ENCODE measurements around the gene SHISAL2A. TPM values are rescaled to one million over a fixed set of nuclear protein-coding genes. Genes with fewer than 3 reads are reported as not detected.

SHISAL2A gene
- total and polyA plus RNA-seq, 2 donors from 2014 or later = 2.5 TPM; not detected in 1

DNA sequence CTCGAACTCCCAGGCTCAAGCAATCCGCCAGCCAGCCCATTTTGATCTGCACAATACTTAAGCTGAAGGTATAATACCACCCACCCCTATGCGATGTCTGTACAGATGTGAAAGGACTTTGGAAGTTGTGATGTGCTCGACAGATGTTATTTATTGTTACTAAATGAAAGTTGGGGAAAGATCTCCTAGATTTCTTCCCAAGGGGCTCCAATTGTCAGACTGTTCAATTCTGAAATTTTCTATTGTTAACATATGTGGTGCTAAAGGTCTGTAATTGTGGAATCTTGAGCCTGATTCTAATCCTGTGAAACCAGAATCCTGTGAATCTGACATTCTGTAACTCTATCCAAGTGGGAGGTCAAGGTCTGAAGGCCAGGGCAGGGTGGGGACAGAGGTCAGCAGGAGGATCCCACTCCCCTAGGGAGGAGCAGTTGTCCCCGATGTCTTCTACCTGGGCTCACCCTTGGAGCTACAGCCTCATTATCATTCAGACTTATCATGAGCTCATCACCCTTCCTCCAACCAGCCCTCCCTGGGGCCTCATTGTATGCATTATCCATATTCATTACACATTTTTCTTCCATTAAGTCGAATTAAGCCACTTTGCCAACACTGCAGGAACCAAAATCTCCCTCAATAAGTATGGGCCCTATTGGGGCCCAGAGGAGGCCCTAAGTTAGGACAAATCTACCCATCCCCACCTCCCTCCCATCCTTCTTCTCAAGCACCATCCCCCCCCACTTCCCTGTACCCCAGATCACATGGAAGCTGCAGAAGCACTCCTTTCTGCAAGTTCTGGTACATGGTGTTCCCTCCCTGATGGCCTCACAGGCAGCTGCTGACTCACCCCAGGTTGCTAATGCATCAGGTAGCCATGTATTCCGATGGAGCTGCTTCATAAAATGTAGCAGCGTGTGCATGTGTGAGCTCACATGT is 32.3 kb downstream of the SHISAL2A start:
- TF ChIP-seq, protein P1, sequence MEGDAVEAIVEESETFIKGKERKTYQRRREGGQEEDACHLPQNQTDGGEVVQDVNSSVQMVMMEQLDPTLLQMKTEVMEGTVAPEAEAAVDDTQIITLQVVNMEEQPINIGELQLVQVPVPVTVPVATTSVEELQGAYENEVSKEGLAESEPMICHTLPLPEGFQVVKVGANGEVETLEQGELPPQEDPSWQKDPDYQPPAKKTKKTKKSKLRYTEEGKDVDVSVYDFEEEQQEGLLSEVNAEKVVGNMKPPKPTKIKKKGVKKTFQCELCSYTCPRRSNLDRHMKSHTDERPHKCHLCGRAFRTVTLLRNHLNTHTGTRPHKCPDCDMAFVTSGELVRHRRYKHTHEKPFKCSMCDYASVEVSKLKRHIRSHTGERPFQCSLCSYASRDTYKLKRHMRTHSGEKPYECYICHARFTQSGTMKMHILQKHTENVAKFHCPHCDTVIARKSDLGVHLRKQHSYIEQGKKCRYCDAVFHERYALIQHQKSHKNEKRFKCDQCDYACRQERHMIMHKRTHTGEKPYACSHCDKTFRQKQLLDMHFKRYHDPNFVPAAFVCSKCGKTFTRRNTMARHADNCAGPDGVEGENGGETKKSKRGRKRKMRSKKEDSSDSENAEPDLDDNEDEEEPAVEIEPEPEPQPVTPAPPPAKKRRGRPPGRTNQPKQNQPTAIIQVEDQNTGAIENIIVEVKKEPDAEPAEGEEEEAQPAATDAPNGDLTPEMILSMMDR (IDR thresholded peaks at IDR 0.05; ENCODE audit: borderline replicate concordance, extremely low read depth, insufficient read depth) = no peak
- intact Hi-C loops (cut with DNase I) = no loop called here
- Histone ChIP-seq H3K4me3 (ENCODE audit: low read length in 3 of 3) (no peak overlapping the region), H3K4me1 (ENCODE audit: control insufficient read depth in 2 of 3, insufficient read depth in 2 of 3, low read depth in 1 of 3, low read length in 3 of 3) (no peaks in the 10 kb centered on the region), H3K9ac (ENCODE audit: low read length in 3 of 3) (no peak overlapping the region), H3K36me3 (ENCODE audit: control insufficient read depth in 2 of 3, insufficient read depth in 3 of 3, low read length in 3 of 3) (no peaks in the 10 kb centered on the region), H3K27me3 (ENCODE audit: control insufficient read depth, insufficient read depth, low read length) (no peaks in the 10 kb centered on the region), H3K27ac (ENCODE audit: low read depth in 2 of 2, low read length in 2 of 2) (no peak overlapping the region), H3K9me3 (ENCODE audit: control insufficient read depth in 2 of 3, insufficient read depth in 1 of 3, low read length in 3 of 3) (no peaks in the 10 kb centered on the region)
- no peak for DNase-seq
- FAIRE-seq = no peak

DNA sequence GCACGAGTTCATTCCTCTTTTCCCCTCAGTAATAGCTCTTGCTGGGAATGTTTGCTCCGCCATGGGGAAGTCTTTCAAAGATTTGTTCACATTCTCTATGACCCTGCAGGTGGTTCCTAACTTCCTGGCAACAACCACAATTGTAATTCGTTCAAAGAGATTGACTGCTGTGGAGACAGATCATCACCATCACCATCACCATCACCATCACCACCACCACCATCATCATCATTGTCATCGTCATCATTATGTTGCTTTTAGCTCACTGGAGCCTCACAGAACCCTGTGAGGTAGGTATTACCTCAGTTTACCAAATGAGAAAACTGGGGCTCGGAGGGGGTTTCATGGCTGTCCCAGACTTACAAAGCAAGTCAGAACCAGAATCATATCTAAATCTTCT is 34.3 kb downstream of the SHISAL2A start:
- TF ChIP-seq, protein P1 (IDR thresholded peaks at IDR 0.05; ENCODE audit: borderline replicate concordance, extremely low read depth, insufficient read depth) = no peak
- H3K4me1 ChIP-seq (ENCODE audit: control insufficient read depth in 2 of 3, insufficient read depth in 2 of 3, low read depth in 1 of 3, low read length in 3 of 3) = no peaks in the 10 kb centered on the region
- H3K27me3 ChIP-seq (ENCODE audit: control insufficient read depth, insufficient read depth, low read length) = no peaks in the 10 kb centered on the region
- intact Hi-C loops (cut with DNase I) = no loop called here
- H3K27ac ChIP-seq (ENCODE audit: low read depth in 2 of 2, low read length in 2 of 2) = no peak overlapping the region
- no peaks in the 10 kb centered on the region for H3K36me3 ChIP-seq (ENCODE audit: control insufficient read depth in 2 of 3, insufficient read depth in 3 of 3, low read length in 3 of 3)
- no peaks in the 10 kb centered on the region for H3K9me3 ChIP-seq (ENCODE audit: control insufficient read depth in 2 of 3, insufficient read depth in 1 of 3, low read length in 3 of 3)
- H3K9ac ChIP-seq (ENCODE audit: low read length in 3 of 3) = no peak overlapping the region
- H3K4me3 ChIP-seq (ENCODE audit: low read length in 3 of 3) = no peak overlapping the region
- FAIRE-seq = no peak
- no peak for DNase-seq

DNA sequence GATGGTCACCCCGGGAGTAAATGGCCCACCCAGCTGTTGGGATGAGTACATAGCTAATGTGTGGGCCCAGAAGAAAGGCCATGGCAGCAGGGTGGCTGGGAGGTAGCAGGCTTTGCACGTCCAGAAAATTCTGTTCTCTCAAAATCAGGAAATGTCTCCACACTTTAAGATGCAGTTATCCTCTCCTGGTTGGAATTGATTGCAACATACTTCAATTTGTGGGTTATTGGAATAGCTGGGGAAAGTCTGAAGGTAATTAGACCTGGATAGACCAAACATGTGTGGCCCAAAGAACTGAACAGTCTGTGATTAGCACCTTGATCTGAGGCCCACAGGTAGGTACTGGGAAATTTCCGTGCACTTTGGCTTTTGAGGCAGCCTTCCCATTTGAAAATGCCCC is 35.0 kb downstream of the SHISAL2A start:
- Histone ChIP-seq H3K36me3 (ENCODE audit: control insufficient read depth in 2 of 3, insufficient read depth in 3 of 3, low read length in 3 of 3) (no peaks in the 10 kb centered on the region), H3K27me3 (ENCODE audit: control insufficient read depth, insufficient read depth, low read length) (no peaks in the 10 kb centered on the region), H3K9ac (ENCODE audit: low read length in 3 of 3) (no peak overlapping the region), H3K4me1 (ENCODE audit: control insufficient read depth in 2 of 3, insufficient read depth in 2 of 3, low read depth in 1 of 3, low read length in 3 of 3) (no peaks in the 10 kb centered on the region), H3K9me3 (ENCODE audit: control insufficient read depth in 2 of 3, insufficient read depth in 1 of 3, low read length in 3 of 3) (no peaks in the 10 kb centered on the region), H3K27ac (ENCODE audit: low read depth in 2 of 2, low read length in 2 of 2) (no peak overlapping the region), H3K4me3 (ENCODE audit: low read length in 3 of 3) (no peak overlapping the region)
- DNase-seq (no peak), FAIRE-seq (no peak)
- intact Hi-C loops (cut with DNase I) = no loop called here
- TF ChIP-seq, protein P1 (IDR thresholded peaks at IDR 0.05; ENCODE audit: borderline replicate concordance, extremely low read depth, insufficient read depth) = no peak

Data from kidney (tissue), 14 donors.